Sigmoid colon (tissue), 7 donors: ENCODE data around the gene FKTN. TPM values are rescaled to one million over a fixed set of nuclear protein-coding genes. Genes with fewer than 3 reads are reported as not detected.

Experiments
- DNase-seq: peaks from one replicate; pipeline ENCODE4 v3.0.0-alpha.2; 2019
- H3K27ac ChIP-seq, 4 donors: fragments of 200-600 bp; sonication (generic); one replicate each; pipeline ENCODE4 v1.5.1; 2016 to 2019; ENCODE audit warnings: mild to moderate bottlenecking in 1 of 4
- H3K27me3 ChIP-seq, 3 donors: fragments of 200-600 bp; sonication (generic); one replicate each; pipeline ENCODE4 v1.5.1; 2019; ENCODE audit warnings: mild to moderate bottlenecking in 1 of 3
- H3K36me3 ChIP-seq, 4 donors: fragments of 200-600 bp; sonication (generic); one replicate each; pipeline ENCODE4 v1.5.1; 2016 to 2019
- H3K4me1 ChIP-seq, 4 donors: fragments of 200-600 bp; sonication (generic); one replicate each; pipeline ENCODE4 v1.5.1; 2017 to 2019
- H3K4me3 ChIP-seq, 4 donors: fragments of 200-600 bp; sonication (generic); one replicate each; pipeline ENCODE4 v1.5.1; 2017 to 2019; ENCODE audit warnings: mild to moderate bottlenecking in 2 of 4, moderate library complexity in 1 of 4
- H3K9me3 ChIP-seq, 4 donors: fragments of 200-600 bp in 3 of 4; sonication (generic) in 3 of 4; one replicate each; pipeline versions ENCODE4 v1.5.1 to v1.6.1; 2013 to 2019
- EP300 ChIP-seq, 4 donors: sonication (generic); formaldehyde crosslinking; IDR thresholded peaks; one replicate each; pipeline ENCODE4 v1.6.1; 2017; ENCODE audit warnings: antibody characterized with exemption in 4 of 4
- POLR2A ChIP-seq, 2 donors: fragments of 450-650 bp; IDR thresholded peaks; one replicate each; pipeline ENCODE4 v1.6.1; 2016; ENCODE audit warnings: antibody characterized with exemption in 2 of 2, mild to moderate bottlenecking in 2 of 2, moderate library complexity in 2 of 2
- POLR2AphosphoS5 ChIP-seq, 4 donors: sonication (generic); formaldehyde crosslinking; IDR thresholded peaks; one replicate each; pipeline ENCODE4 v1.6.1; 2017; ENCODE audit warnings: antibody characterized with exemption in 4 of 4
- WGBS, 2 donors: extraction: QIAGEN DNeasy Blood & Tissue Kit; methylation state at CpG; one replicate each; pipeline ENCODE4 v1.1.7; 2013; 5-methylcytosine and 5-hydroxymethylcytosine counted together
- intact Hi-C: fragments of 100-400 bp; cut with DNase I; formaldehyde crosslinking; loops from one replicate; pipeline ENCODE4 v1.15.1; 2023
- polyA plus RNA-seq, 3 donors: library from polyadenylated mRNA; stranded (reverse); fragments of 200-250 nt; gene quantifications; one replicate each; pipeline ENCODE4 v1.2.3, GENCODE V29; 2013
- total RNA-seq, 4 donors: library from RNA; depleted of rRNA; stranded (reverse); fragments of >200 nt; gene quantifications; one replicate each; pipeline ENCODE4 v1.1.0, GENCODE V29; 2016
- TF ChIP-seq, protein P1 (sequence below), 4 experiments: fragments of 450-650 bp in 3 of 4; fragments of 200-600 bp in 1 of 4; IDR thresholded peaks; one replicate each; pipeline ENCODE4 v1.5.1; 2016 to 2019; ENCODE audit warnings: antibody characterized with exemption in 4 of 4, mild to moderate bottlenecking in 3 of 4, moderate library complexity in 2 of 4
- donor health status: healthy with polysubstance abuse.
- donor health status: Bipolar disorder and iron deficiency.
- donor health status: healthy.

Gene FKTN
- total and polyA plus RNA-seq, 7 donors = 0.60 to 13.9 (median 8.0) TPM

- intact Hi-C loops = no loop called here
- Histone ChIP-seq H3K27me3 (no peaks in the 10 kb centered on the region), H3K36me3 (no peaks in the 10 kb centered on the region), H3K4me3 (no peak overlapping the region), H3K4me1 (no peaks in the 10 kb centered on the region), H3K27ac (no peak overlapping the region), H3K9me3 (no peaks in the 10 kb centered on the region)
- DNase-seq = no peak
- no peak for TF ChIP-seq POLR2AphosphoS5 (IDR thresholded peaks at IDR 0.05)
- 84 to 91% methylated on average over 6 of the region's 6 CpGs for WGBS, 2 donors
Measured at GRCh38 chr9:105676351-105676923, 118.5 kb downstream of the FKTN start.

DNA sequence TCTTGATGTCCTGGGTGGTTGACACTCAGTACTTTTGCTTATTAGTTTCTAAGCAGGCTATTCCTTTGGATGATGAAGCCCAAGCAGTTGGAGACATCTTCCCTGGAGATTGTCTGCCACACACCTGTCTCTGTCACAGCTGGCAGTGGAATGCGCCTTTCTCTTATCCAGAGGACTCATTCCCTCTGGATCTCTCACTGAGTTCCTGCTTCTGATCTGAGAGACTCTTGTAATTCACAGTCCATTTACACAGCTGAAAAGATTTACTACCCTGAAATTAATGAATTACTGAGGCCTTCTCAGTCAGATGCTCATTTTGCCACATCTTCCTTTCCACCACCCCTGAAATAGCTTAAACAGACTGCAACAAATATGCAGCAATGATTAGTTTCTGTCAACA lies 120.2 kb downstream of the FKTN start:
- DNase-seq = no peak
- Histone ChIP-seq H3K4me1 (no peaks in the 10 kb centered on the region), H3K27ac (no peak overlapping the region), H3K36me3 (no peaks in the 10 kb centered on the region), H3K27me3 (no peaks in the 10 kb centered on the region), H3K4me3 (no peak overlapping the region), H3K9me3 (no peaks in the 10 kb centered on the region)
- 84% methylated on average over 1 of the region's 1 CpG for WGBS, 2 donors
- intact Hi-C loops = no loop called here
- TF ChIP-seq EP300 (IDR thresholded peaks at IDR 0.05) = no peak

- WGBS, 2 donors = 16 to 49% methylated on average over 1 of the region's 1 CpG
- intact Hi-C loops = no loop called here
- no peak overlapping the region for H3K27ac ChIP-seq
- no peak for DNase-seq
- no peaks in the 10 kb centered on the region for H3K9me3 ChIP-seq
- H3K36me3 ChIP-seq = no peaks in the 10 kb centered on the region
- no peak for TF ChIP-seq POLR2AphosphoS5 (IDR thresholded peaks at IDR 0.05)
- TF ChIP-seq, protein P1, sequence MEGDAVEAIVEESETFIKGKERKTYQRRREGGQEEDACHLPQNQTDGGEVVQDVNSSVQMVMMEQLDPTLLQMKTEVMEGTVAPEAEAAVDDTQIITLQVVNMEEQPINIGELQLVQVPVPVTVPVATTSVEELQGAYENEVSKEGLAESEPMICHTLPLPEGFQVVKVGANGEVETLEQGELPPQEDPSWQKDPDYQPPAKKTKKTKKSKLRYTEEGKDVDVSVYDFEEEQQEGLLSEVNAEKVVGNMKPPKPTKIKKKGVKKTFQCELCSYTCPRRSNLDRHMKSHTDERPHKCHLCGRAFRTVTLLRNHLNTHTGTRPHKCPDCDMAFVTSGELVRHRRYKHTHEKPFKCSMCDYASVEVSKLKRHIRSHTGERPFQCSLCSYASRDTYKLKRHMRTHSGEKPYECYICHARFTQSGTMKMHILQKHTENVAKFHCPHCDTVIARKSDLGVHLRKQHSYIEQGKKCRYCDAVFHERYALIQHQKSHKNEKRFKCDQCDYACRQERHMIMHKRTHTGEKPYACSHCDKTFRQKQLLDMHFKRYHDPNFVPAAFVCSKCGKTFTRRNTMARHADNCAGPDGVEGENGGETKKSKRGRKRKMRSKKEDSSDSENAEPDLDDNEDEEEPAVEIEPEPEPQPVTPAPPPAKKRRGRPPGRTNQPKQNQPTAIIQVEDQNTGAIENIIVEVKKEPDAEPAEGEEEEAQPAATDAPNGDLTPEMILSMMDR (IDR thresholded peaks at IDR 0.05) = no peak
- TF ChIP-seq POLR2A (IDR thresholded peaks at IDR 0.05) = no peak
- TF ChIP-seq EP300 (IDR thresholded peaks at IDR 0.05) = no peak
- no peaks in the 10 kb centered on the region for H3K27me3 ChIP-seq
- no peak overlapping the region for H3K4me3 ChIP-seq
- H3K4me1 ChIP-seq = no peaks in the 10 kb centered on the region
Measured at GRCh38 chr9:105678781-105679180, 120.8 kb downstream of the FKTN start.

DNA sequence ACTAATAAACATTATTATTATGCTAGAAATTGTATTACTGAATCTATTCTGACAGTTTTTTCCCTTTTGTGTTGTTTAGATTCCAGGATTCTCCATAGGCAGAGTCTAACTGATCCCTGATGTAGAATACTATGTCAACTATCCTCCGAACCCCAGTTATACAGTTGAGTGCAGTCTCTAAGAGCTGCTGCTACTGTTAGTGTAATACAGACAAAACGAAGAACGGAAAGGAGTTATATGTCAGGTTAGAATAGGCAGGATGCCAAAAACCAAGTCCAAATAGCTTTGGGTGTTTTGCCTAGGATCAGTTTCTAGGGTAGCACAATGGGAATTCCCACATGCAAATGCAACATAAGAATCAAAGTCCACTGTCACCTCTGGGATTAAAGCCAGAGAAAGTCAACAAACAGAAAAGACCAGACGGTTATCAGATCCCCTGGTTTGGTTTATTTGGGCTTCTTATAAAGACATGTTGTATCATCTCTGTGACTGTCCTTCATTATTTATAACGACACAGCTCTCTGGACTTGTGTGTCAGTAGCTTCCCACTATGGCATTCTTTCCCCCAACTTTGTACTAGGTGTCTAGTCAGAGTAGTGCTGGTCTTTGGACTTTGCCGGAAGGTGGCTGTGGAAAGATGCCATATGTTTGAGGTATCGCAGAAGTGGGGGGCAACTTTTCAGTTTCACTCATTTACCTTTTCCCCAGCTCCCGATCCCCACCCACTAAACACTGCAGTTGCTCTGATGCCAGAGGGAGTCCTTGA lies 121.5 kb downstream of the FKTN start:
- Histone ChIP-seq H3K27me3 (no peaks in the 10 kb centered on the region), H3K27ac (no peak overlapping the region), H3K4me1 (no peaks in the 10 kb centered on the region), H3K36me3 (no peaks in the 10 kb centered on the region), H3K9me3 (no peaks in the 10 kb centered on the region), H3K4me3 (no peak overlapping the region)
- TF ChIP-seq POLR2A (IDR thresholded peaks at IDR 0.05) (no peak), EP300 (IDR thresholded peaks at IDR 0.05) (no peak), POLR2AphosphoS5 (IDR thresholded peaks at IDR 0.05) (no peak)
- TF ChIP-seq, protein P1 (IDR thresholded peaks at IDR 0.05) = no peak
- DNase-seq = no peak
- 20 to 67% methylated on average over 8 of the region's 8 CpGs for WGBS, 2 donors
- intact Hi-C loops = no loop called here

DNA sequence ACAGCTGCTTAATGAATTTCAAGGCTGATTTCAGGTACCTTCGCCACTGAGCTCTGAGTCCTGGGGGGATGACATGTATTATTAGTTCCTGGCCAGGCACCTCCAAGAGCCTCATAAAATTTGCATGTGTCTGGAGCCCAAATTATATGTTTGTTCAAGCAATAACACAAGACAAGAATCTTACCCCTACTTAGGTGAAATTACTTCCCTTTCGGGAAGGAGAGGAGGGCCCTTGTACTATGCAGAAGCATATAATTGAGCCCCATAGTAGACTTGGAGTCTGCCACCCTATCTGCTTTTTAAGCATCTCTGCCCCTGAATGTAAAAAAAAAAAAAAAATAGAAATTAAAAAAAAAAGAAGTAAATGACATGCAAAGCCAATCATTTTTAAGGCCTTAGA lies 123.4 kb downstream of the FKTN start:
- 90 to 94% methylated on average over 2 of the region's 2 CpGs for WGBS, 2 donors
- DNase-seq = no peak
- TF ChIP-seq EP300 (IDR thresholded peaks at IDR 0.05) (no peak), POLR2AphosphoS5 (IDR thresholded peaks at IDR 0.05) (no peak), POLR2A (IDR thresholded peaks at IDR 0.05) (no peak)
- TF ChIP-seq, protein P1 (IDR thresholded peaks at IDR 0.05) = no peak

More for the DNA sequence above, 123.4 kb downstream of the FKTN start:
- Histone ChIP-seq H3K27ac (no peak overlapping the region), H3K27me3 (no peaks in the 10 kb centered on the region), H3K9me3 (no peaks in the 10 kb centered on the region), H3K36me3 (no peaks in the 10 kb centered on the region), H3K4me3 (no peak overlapping the region), H3K4me1 (no peaks in the 10 kb centered on the region)
- intact Hi-C loops = no loop called here
